GM18868 (cell line): ENCODE measurements around the gene VAX1.
"Not testable (repeated sequence)": the region's sequence is repeated elsewhere in the genome, so short reads cannot be mapped to it uniquely, and the experiment has no call there.

Experiments
- ATAC-seq: cut with Tn5 transposase; IDR thresholded peaks from one replicate; pipeline ENCODE4 v1.9.1; 2021; ENCODE audit warnings: mild to moderate bottlenecking, moderate library complexity; ENCODE audit not compliant: unreplicated experiment

VAX1 gene

GRCh38 chr10:117084421-117085246 is 53.4 kb downstream of the VAX1 start:
- not testable (repeated sequence) for ATAC-seq
